Measurements from ENCODE around the gene ZBTB22.
"Not testable (repeated sequence)": the region's sequence is repeated elsewhere in the genome, so short reads cannot be mapped to it uniquely, and the experiment has no call there.

DNA sequence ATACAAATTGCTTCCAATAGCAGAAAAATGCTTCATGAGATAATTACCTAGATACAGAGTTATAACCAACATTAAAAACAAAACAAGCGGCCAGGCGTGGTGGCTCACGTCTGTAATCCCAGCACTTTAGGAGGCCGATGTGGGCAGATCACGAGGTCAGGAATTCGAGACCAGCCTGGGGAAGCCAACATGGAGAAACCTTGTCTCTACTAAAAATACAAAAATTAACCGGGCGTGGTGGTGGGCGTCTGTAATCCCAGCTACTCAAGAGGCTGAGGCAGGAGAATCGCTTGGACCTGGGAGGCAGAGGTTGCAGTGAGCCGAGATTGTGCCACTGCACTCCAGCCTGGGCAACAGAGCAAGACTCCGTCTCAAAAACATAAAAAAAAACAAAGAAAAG lies 45.9 kb upstream of the ZBTB22 start:
- TF ChIP-seq, protein P1, sequence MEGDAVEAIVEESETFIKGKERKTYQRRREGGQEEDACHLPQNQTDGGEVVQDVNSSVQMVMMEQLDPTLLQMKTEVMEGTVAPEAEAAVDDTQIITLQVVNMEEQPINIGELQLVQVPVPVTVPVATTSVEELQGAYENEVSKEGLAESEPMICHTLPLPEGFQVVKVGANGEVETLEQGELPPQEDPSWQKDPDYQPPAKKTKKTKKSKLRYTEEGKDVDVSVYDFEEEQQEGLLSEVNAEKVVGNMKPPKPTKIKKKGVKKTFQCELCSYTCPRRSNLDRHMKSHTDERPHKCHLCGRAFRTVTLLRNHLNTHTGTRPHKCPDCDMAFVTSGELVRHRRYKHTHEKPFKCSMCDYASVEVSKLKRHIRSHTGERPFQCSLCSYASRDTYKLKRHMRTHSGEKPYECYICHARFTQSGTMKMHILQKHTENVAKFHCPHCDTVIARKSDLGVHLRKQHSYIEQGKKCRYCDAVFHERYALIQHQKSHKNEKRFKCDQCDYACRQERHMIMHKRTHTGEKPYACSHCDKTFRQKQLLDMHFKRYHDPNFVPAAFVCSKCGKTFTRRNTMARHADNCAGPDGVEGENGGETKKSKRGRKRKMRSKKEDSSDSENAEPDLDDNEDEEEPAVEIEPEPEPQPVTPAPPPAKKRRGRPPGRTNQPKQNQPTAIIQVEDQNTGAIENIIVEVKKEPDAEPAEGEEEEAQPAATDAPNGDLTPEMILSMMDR (IDR thresholded peaks at IDR 0.05 in 8 of 11, conservative IDR thresholded peaks at IDR 0.05 in 3 of 11), result not testable (repeated sequence)
- TF ChIP-seq POLR2A, POLR2AphosphoS5 (IDR thresholded peaks at IDR 0.05): not testable (repeated sequence)
